H1 (cell line): ENCODE results near the gene SHROOM3. TPM values are rescaled to one million over a fixed set of nuclear protein-coding genes. Genes with fewer than 3 reads are reported as not detected.
A peak's percentile ranks its signal among the peaks of the same experiment; 100 is the strongest.

Source experiments
- ASH2L ChIP-seq: fragments of 200-600, 300-600 bp; sonication (generic); IDR thresholded peaks from one replicate; pipeline ENCODE4 v1.7.1; 2017; ENCODE audit warnings: low read length
- CHD7 ChIP-seq: fragments of 300-600 bp; sonication (generic); IDR thresholded peaks from 2 replicates; pipeline ENCODE4 v1.7.1; 2012; ENCODE audit warnings: low read length, moderate library complexity, mild to moderate bottlenecking, inconsistent platforms; ENCODE audit not compliant: insufficient replicate concordance
- KDM4A ChIP-seq: IDR thresholded peaks from one replicate; pipeline ENCODE4 v1.7.1; 2012; ENCODE audit warnings: low read depth, mild to moderate bottlenecking, moderate library complexity, low read length, inconsistent platforms; ENCODE audit not compliant: severe bottlenecking
- SIN3A ChIP-seq, 2 experiments: IDR thresholded peaks in 1 of 2; conservative IDR thresholded peaks in 1 of 2; 2 replicates each; pipeline ENCODE4 v1.6.1; 2011 to 2012; ENCODE audit warnings: low read length in 2 of 2, improper control_type of control experiment in 1 of 2, low read depth in 1 of 2, mild to moderate bottlenecking in 1 of 2
- SP4 ChIP-seq: IDR thresholded peaks from 2 replicates; pipeline ENCODE4 v1.6.1; 2012; ENCODE audit warnings: low read length, inconsistent platforms
- TAF7 ChIP-seq: optimal IDR thresholded peaks from 2 replicates; pipeline ENCODE3; 2011; ENCODE audit warnings: low read depth, mild to moderate bottlenecking, inconsistent platforms, low read length, moderate library complexity, borderline replicate concordance
- polyA plus RNA-seq, 7 experiments: library from polyadenylated mRNA; depleted of rRNA in 3 of 7; stranded (reverse) in 5 of 7; unstranded in 2 of 7; fragments of >200 nt in 5 of 7; fragments of 200-250 nt in 2 of 7; gene quantifications; 1 replicate in 5 of 7; 2 replicates in 1 of 7; 4 replicates in 1 of 7; pipeline versions ENCODE4 v1.2.1 to v1.2.3, GENCODE V29; 2011 to 2013; ENCODE audit warnings: missing spikeins in 2 of 7, mixed read lengths in 2 of 7
- total RNA-seq: library from RNA; stranded (reverse); fragmentation: NEBNext Ultra II Directional; extraction: Animal tissue kit (Norgen Biotek cat#: 25700); gene quantifications from 2 replicates; pipeline ENCODE4 v1.2.1, GENCODE V29; 2021

Gene SHROOM3
- total and polyA plus RNA-seq, 2 of the 8 experiments (the other 6 are each of a cell fraction or from before 2014, with no cell fraction given) = 15.8 to 34.0 TPM

DNA sequence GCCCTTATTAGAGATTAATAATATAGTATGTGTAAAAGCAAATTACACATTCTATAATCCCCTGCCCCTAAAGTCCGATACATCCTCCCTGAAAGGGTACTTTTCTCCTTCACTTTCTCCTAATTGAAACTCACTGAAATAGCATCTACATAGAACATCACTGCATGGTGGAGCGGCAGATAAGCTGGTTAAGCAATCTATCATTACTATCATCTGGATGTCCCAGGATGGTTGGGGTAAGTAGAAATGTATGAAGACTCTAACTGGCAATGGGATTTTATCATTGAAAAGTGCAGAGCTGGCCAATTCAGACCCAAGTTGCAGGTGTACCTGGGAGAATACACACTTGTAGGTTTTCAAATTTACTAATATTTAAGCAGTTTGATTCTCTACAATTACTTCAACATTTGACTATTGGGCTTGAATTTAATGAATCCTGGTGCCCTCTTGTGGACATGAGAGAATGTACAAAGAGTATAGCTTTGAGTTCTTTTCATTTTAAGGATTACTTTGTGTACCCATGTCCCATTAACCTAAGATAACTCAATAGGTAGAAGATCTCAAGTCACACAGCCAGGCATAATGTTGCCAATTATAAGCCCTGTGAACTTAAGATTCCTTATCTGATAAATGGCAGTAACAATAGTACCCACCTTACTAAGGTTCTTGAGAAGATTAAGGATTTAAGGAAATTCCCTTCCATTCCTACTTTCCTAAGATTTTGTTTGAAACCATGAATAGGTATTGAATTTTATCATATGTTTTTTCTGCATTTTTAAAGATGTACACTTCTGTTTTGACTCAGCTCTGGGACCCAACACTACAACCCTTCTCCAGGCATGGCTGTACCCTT is 69.8 kb downstream of the SHROOM3 start (continued):
- TF ChIP-seq CHD7 (peak; percentile 63), ASH2L (no peak), TAF7 (peak; percentile 40), SIN3A (conservative IDR thresholded peaks at IDR 0.05 in 1 of 2, IDR thresholded peaks at IDR 0.05 in 1 of 2; ENCODE audit: low read depth in 1 of 2, low read length in 2 of 2) (no peak), KDM4A (no peak), SP4 (no peak)
